Kasumi-1 (cell line): ENCODE results near the gene MINDY3.

ENCODE experiments used
- DNase-seq, 2 experiments: peaks; one replicate each; lab custom pipeline; 2025; lab: John Stamatoyannopoulos, UW

The MINDY3 gene

DNA sequence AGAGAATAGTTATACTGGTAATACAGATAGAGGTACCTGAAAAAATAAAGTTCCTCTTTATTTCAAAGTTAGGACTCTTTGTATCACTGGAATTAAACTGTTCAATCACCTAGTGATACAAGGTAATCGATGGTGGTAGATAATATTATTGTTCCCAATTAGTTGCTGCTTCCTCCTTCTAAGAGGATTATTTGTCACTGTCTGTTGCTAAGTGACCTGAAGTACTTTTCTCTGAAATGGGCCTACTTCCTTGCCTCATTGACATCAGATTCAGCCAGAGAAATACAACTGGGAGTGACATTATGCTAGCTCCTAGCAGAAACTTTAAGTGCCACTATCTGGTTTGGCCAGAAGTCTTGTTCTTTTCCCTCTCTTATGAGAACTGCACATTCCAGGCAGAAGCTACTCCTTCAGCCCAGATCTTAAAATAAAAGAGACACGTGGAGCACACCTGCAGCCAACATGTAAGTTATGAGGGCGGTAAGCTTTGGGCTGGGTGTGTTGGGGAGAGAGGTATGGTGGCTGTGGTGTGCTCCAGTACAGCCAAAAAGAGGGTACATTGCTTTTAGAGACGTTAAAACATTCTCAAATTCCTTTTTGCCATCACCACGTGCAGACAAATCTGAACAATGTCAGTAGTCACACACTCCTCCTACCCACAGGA, 54.8 kb downstream of the MINDY3 start:
- DNase-seq = no peak

DNA sequence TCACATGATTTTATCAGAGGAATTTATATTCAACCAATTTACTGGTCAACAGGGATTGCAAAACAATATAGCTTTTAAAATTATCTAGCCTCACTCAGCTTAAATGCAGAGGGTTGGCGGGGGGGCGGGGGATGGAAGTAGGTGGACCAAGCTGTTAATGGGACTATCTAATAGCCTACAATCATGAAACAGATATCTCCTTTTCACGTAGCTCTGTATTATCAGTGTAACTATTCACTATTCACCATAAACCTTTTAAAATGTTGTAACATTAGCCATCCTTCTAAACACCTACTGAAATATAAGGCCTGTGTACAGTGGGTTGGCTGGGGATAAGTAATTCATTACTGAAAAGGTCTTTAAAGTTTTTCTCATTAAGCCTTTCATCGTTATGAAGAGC, 56.2 kb downstream of the MINDY3 start:
- DNase-seq = no peak

DNA sequence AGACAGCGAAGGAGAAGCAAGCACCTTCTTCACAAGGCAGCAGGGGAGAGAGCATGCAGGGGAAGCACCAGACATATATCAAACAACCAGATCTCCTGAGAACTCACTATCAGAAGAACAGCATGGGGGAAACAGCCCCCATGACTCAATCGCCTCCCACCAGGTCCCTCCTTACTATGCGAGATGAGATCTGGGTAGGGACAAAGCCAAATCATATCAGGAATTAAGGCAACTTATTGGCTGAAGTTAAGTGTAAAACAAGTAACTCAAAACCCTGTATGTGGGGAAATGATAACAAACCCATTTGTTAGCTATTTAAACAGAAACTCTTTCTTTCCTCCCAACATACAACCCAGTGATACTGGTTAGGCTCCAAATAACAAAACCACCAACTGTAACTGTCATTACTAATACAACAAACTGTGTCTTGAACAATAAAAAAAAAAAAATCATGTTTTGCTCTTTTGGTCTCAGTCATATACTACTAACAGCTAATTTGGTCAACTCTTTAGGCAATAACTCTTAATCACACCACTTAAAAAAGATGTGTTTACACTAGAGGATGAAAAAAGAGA, 57.8 kb downstream of the MINDY3 start:
- DNase-seq = no peak

DNA sequence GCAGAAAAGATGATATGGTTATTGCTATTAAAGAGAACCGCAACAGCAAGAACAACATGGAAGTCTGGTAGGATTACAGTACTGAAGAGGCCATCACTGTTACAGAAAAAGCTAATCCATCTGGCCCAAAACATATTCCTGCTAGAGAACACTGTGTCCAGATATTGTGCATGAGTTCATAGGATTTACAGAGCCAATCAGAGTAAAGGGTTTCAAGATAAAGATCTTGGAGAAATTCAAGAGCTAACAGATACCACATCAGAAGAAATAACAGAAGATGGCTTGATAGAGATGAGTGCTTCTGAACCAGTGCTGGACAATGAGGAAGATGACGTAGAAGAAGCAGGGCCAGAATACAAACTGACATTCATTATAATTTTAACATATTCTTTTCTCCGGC, 58.7 kb downstream of the MINDY3 start:
- DNase-seq = no peak

DNA sequence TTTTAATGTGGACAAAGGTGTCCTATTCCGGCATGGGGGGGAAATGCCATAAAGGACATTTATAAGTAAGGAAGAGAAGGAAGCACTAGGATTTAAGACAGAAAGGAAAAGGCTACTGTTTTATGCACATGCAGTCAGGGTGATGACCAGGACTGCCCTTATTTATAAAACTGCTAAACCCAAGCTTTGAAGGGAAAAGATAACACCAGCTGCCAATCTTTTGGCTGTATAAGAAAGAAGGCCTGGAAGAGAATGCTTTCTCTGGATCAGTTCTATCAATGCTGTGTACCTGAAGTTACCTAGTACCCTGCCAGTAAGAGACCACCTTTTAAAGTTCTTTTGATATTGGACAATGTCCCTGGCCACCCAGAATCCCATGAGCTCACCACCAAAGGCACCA, 59.2 kb downstream of the MINDY3 start:
- no peak for DNase-seq

DNA sequence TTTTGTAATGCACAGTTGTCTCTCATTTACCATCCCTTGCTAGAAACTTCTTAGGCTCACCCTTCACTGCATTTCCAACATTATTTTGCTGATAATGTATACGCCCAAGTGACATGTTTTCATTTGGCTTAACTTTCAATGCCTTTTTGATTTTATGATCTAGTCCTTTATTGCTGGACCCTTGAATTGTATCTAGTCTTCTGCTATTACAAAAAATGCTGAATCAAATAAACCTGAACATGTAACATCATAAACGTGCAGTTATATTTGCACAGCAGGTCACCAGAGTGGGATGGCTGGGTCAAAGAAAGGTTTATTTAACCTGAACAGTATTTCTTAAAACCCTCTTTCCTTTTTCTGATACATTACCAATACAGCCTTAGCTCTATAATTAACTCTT, 63.0 kb downstream of the MINDY3 start:
- DNase-seq = no peak

DNA sequence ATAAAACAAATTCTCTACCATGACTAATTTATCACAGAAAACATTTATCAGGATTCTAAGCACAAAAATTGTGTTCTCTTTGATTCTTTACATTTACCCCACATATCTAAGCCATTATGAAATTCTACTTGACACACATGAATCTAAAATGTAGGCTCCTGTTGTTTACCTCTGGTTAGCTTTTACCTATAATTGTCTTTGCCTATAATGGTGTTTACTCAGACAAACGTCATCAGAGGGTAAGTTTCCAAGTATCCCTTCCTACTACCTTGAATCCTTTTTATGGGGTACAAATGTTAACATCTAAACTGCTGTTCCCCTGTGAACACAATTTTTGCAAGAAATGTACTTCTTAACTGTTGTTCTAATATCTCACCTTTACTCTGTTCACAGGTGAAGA, 63.5 kb downstream of the MINDY3 start:
- no peak for DNase-seq

DNA sequence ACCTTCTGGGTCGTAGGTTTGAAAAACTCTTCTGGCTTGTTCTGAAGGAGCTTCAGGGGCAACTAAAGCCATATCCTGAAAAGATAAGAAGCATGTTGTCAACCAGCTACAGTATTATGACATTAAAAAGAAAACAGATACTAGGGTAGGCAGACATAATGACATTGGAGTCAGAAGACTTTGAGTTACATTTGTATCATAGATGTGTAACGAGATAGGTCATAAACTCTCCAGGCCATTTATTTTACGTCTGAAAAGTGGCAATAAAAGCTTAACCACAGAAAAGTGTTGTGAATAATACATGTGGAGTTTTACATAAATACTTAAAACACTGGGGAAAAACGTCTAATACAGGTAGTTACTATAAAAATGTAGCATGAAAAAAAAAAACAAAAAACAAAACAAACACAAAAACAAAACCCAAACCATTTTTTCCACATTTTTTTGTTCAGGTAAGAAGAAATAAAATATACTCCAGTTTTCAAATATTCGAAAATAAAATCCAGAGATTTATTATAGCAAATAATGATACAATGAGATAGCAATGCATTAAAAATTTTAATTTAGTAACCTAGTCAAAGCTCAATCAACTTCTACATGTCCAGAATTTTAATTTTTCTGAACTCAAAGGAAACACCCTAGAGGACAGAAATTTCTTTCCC, 64.1 kb downstream of the MINDY3 start:
- DNase-seq = no peak

DNA sequence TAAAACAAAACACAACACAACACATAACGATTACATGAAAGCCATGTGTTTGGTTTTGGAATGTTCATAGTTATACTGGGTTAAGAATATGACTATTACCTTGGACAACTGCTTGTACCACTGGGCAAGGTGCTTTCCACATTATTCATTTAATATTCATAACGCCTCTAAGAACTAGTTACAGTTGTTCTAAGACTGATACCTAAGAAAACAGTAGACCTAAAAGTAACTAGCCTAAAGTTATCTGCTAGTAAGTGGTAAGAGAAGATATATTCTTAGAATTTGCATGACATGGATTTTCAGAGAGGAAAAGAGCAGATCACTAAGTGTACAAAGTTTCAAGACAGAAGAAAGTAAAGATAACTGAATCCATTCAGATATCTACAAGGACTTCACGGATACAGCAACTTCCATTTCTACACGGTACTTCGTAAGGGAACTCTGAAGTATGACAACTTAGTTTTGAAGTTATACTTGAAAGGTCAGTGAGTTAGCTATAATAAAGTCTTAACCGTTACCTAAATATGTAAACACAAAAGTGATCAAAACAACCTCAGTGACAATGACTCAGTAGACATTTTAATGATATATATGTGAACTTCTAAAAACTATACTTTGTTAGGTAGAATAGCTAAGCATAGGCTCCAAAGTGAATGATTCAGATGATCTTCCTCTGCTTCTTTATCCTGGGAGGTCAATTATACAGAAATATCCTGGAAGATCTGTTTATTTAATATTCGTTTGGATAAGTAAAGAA, 65.1 kb downstream of the MINDY3 start:
- DNase-seq = no peak

DNA sequence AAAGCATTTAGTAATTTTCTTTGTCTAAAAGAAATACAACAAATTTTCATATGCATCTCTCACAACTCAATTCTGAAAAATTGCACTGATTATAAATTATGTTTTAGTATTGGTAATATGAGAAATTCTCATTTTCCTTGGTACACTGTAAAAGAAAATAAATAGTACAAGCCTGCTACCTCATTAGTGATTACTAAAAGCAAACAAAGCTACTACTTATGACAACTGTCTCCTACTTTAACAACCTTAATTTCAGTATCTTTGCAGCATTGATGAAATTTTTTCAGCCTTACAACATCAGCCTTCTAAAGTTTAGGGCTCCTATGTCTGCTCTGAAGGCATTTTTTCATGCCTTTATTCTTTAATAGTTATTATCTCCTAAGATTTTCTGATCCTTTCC, 65.7 kb downstream of the MINDY3 start:
- DNase-seq = no peak

DNA sequence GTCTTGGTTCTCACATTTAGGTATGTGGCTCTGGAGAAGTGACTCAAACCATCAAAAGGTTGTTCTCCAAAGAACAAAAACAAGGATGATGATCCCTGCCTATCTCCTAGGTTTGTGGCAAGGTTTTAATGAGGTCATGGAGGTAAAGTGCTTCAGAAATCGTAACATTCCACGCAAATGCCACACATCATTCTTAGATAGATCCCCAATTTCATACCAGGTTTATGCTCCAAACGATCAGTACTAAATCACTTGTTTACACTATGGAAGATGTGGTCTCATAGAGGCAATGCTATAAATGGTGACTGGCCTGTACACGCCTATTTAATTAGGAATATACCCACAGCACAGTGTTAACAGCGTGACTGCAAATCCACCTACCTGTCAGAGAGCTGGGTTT, 66.6 kb downstream of the MINDY3 start:
- DNase-seq = no peak

DNA sequence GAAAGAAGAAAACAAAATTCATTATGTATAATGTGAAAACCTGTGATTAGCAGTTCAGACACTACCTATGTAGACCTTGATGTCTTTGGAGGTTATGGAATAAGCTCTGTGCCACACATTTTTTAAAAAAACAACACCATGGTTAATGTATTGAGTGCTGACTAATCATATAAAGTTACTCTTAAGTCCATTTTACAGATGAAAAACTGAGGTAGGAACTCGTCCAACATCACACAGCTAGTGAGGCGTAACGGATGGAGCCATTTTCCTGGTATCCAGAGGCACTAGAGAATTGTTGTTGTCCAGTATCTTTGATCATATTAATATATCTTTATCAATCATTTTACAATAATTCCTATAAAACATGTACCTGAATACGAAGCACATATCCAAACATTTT, 67.5 kb downstream of the MINDY3 start:
- no peak for DNase-seq

DNA sequence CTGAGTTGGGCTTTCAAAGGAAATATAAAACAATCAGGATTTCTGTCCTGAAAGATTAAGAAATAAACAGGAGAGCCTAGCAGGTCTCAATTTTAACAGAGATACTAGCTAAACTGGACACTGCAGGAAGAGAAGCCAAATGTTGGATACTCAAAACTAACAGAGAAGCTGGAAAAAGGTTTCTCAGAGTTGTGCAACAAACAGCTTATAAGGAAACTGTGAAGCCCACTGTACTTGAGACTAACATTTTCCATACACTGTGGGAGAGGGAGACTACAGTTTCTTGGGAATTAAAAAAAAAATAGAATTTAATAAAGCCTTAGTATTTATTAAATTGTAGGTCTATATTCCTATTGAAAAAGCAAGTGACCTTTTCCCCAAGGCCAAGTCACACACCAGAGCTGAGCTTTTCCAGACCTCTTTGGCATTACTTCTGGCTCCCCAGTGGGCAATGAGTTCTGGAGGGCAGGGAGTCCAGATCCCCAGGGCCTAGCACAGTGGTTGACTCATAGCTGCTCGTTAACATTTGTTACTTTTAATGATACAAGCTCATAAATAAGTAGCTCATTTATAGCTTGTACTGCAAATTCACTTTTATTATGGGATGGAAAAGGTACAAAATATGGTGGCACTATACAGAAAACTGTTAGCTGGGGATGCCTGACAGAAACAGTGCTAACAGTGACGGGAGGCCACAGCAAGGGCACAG, 68.3 kb downstream of the MINDY3 start:
- DNase-seq = no peak

DNA sequence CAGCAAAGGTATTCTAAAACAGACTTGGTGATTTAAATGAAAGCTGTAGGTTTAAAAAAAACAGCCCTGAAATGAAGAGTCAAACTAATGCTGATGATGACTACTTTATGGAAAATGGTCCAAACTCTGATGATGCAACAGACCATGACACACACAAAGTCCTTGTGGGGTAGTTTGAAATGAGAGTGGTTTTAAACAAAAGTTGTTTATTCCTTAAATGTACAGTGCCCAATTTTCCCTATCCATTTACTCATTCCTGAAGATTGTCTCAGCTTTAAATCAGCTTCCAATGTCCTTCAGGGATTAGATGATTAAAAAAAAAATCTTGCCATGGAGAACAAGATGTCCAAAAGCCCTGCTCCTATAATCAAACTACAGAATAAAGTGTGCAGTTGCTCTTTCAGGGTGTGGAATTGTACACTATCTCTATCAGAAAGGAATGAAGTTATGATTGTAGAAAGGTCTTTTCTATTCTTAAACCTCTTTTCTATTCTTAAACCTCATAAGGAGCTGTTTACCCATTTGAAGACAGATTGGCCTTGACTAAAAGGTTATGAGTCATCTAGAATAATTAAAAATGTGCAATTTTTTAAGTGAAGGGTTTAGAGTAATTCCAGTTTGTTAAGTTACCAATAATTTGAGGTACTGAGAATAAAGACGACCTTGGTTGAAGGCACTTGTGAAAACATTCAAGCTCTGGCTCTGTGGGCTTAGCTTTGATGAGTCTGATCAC, 70.3 kb downstream of the MINDY3 start:
- no peak for DNase-seq

DNA sequence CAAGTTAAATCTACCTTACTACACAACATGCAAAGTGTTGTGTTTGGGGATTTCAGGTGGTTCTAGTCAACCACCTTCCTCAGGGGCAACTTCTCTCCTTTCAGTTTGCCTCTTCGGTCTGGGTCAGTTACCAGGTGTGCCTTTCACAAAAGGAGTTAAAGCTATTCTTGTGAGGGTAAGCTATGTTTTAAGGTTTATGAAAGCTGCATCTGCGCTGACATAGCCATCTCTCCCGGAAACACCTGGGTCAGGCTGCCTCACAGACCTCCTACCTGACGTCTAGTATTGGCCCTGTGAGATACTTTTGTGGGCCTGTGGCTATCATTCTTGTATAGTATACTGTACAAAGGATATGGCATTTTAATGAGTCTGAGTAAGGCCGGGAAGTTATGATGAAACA, 72.9 kb downstream of the MINDY3 start:
- no peak for DNase-seq

DNA sequence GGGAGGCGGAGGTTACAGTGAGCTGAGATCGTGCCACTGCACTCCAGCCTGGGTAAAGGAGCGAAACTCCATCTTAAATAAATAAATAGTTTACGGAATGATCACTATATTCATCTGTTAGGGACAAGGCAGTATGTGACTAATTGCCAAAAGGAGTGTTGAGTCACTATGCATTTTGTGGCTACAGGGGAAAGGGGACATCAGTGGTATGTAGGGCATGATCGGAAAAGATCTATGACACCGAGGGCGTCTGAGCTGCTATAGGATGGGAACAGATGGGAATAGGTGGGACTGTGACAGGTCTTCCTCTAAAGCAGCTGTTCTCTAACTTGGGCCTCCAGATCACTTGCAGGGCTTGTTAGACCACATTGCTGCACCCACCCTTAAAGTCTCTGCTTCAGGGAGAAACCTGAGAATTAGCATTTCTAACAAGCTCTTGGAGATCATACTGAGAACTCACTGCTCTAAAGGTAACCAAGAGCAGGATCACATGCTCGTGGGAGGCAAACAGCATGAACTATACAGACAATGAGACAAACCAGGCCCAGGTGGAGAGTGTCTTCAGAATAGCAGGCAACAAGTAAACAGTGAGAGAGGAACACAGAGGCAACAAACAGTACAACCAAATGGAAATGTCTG, 75.5 kb downstream of the MINDY3 start:
- DNase-seq = no peak

DNA sequence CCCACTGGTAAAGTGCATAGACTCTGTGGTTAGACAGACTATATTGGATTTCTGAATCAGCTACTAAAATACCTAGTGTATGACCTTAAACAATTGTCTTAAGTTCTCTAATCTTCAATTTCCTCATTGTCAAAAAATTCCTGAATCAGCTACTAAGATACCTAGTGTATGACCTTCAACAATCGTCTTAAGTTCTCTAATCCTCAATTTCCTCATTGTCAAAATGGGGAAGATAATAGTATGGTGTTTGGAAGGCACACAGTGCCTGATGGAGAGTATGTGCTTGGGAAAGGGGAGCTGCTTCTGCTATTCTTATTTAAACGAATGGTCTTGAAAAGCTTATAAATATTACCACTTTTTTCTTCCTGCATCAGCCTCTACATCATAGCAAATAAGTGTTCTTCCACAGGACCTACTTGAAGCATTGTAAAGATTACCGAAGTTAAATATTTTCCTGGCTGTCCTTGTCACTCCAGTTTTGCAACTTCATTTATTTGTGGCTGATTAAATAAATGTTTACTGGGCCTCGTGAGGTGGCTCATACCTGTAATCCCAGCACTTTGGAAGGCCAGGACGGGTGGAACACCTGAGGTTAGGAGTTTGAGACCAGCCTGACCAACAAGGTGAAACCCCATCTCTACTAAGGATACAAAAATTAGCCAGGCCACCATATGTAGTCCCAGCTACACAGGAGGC, 76.2 kb downstream of the MINDY3 start:
- no peak for DNase-seq

DNA sequence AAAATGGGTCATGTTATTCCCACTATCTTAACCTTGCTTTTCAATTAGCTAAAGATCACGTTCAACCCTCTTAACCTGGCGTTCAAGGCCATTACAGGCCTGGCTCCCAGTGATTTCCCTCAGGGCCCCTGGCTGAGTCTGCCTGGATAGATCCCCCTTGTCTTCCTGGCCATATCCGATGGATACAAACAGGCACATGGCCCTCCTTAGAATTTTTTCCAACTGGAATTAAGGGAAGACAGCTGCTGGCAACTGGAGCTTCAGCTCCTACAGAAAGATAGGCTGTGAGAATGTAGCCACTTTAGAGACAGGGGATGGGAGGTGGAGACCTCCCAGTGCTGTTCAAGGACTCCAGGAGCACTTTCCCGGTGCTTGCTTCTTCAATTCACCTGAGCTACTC, 77.5 kb downstream of the MINDY3 start:
- DNase-seq = no peak

DNA sequence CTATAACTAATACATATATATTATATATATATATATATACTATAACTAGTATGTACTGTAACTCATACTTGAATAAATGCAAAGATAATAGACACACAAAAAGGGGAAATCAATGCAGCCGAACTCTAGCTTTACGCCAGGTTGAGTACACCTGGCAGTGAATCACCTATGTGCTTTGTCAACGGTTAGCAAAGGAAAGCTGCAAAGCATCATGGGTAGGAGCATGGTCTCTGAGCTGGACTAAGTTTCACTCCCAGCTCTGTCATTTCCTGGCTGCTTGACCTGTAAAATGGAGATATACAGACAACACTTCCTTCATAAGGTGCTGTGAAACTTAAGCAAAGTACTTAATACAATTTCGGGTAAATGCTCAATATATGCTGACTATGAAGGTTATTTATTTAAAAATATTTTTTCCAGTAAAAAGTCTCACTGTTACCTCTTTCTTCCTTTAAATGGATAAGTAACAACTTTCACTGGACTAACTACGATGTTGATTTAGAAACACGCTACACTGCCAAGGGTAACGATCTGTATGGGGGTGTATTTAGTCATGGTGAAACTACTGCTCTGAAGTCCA, 78.8 kb downstream of the MINDY3 start:
- DNase-seq = no peak
